ENCODE data around the gene KIAA1755. TPM values are rescaled to one million over a fixed set of nuclear protein-coding genes. Genes with fewer than 3 reads are reported as not detected.

The KIAA1755 gene
- total and polyA plus RNA-seq, 5 donors from 2014 or later = not detected

GRCh38 chr20:38303908-38304379, 43.4 kb upstream of the KIAA1755 start, which contains the start of gene BPI:
BPI (plus strand) TSS chr20:38304156; CDS start chr20:38304224, 68 bp downstream.
- Mint-ChIP-seq H3K9me3 (peaks cover 0 to 2% (median 0%) of the 10 kb centered on the region in 7 donors), H3K4me1 (peaks cover 0 to 12% (median 4%) of the 10 kb centered on the region in 4 donors), H3K27ac (no peak within 1 kb of the TSS), H3K4me3 (peak within 1 kb of the TSS in 1 of 4 donors; percentile 47), H3K36me3 (no peaks in the 10 kb centered on the region), H3K27me3 (peaks cover 66% of the 10 kb centered on the region)
- Histone ChIP-seq H3K4me1 (ENCODE audit: control insufficient read depth, insufficient read depth, low read length, poor library complexity, severe bottlenecking) (no peaks in the 10 kb centered on the region), H3K27ac (ENCODE audit: insufficient read depth, low read length, poor library complexity, severe bottlenecking) (no peak within 1 kb of the TSS), H3K4me3 (ENCODE audit: low read depth, low read length) (no peak within 1 kb of the TSS), H3K9me3 (ENCODE audit: control insufficient read depth in 2 of 2, low read length in 2 of 2) (no peaks in the 10 kb centered on the region), H3K36me3 (ENCODE audit: control insufficient read depth, insufficient read depth, low read length) (no peaks in the 10 kb centered on the region), H3K27me3 (ENCODE audit: control insufficient read depth, insufficient read depth, low read length) (peaks cover 15% of the 10 kb centered on the region)
- ATAC-seq (ENCODE audit: low read depth in 2 of 2) (no peak), DNase-seq (no peak)

GRCh38 chr20:38302786-38303185, 42.3 kb upstream of the KIAA1755 start:
- Mint-ChIP-seq H3K36me3 (no peaks in the 10 kb centered on the region), H3K4me1 (peaks cover 0 to 12% (median 4%) of the 10 kb centered on the region in 4 donors), H3K27ac (no peak overlapping the region), H3K27me3 (peaks cover 71% of the 10 kb centered on the region), H3K4me3 (no peak overlapping the region), H3K9me3 (peaks cover 0 to 2% (median 0%) of the 10 kb centered on the region in 7 donors)
- H3K36me3 ChIP-seq (ENCODE audit: control insufficient read depth, insufficient read depth, low read length) = no peaks in the 10 kb centered on the region
- H3K27me3 ChIP-seq (ENCODE audit: control insufficient read depth, insufficient read depth, low read length) = peaks cover 15% of the 10 kb centered on the region
- ATAC-seq (ENCODE audit: low read depth in 2 of 2) = no peak
- H3K27ac ChIP-seq (ENCODE audit: insufficient read depth, low read length, poor library complexity, severe bottlenecking) = no peak overlapping the region
- DNase-seq = no peak
- H3K4me1 ChIP-seq (ENCODE audit: control insufficient read depth, insufficient read depth, low read length, poor library complexity, severe bottlenecking) = no peaks in the 10 kb centered on the region
- H3K4me3 ChIP-seq (ENCODE audit: low read depth, low read length) = no peak overlapping the region
- no peaks in the 10 kb centered on the region for H3K9me3 ChIP-seq (ENCODE audit: control insufficient read depth in 2 of 2, low read length in 2 of 2)

GRCh38 chr20:38301309-38301708, 40.8 kb upstream of the KIAA1755 start:
- Mint-ChIP-seq H3K36me3 (no peaks in the 10 kb centered on the region), H3K4me1 (peaks cover 0 to 12% (median 4%) of the 10 kb centered on the region in 4 donors), H3K27me3 (peaks cover 69% of the 10 kb centered on the region), H3K27ac (no peak overlapping the region), H3K4me3 (no peak overlapping the region), H3K9me3 (peaks cover 0 to 2% (median 0%) of the 10 kb centered on the region in 7 donors)
- Histone ChIP-seq H3K36me3 (ENCODE audit: control insufficient read depth, insufficient read depth, low read length) (no peaks in the 10 kb centered on the region), H3K27me3 (ENCODE audit: control insufficient read depth, insufficient read depth, low read length) (peaks cover 15% of the 10 kb centered on the region), H3K4me3 (ENCODE audit: low read depth, low read length) (no peak overlapping the region), H3K27ac (ENCODE audit: insufficient read depth, low read length, poor library complexity, severe bottlenecking) (no peak overlapping the region), H3K4me1 (ENCODE audit: control insufficient read depth, insufficient read depth, low read length, poor library complexity, severe bottlenecking) (no peaks in the 10 kb centered on the region), H3K9me3 (ENCODE audit: control insufficient read depth in 2 of 2, low read length in 2 of 2) (no peaks in the 10 kb centered on the region)
- no peak for DNase-seq
- ATAC-seq (ENCODE audit: low read depth in 2 of 2) = no peak

- Mint-ChIP-seq H3K27ac (no peak overlapping the region), H3K4me1 (peaks cover 0 to 12% (median 4%) of the 10 kb centered on the region in 4 donors), H3K36me3 (no peaks in the 10 kb centered on the region), H3K27me3 (peaks cover 61% of the 10 kb centered on the region), H3K9me3 (peaks cover 0 to 2% (median 0%) of the 10 kb centered on the region in 7 donors), H3K4me3 (no peak overlapping the region)
- Histone ChIP-seq H3K27me3 (ENCODE audit: control insufficient read depth, insufficient read depth, low read length) (peaks cover 15% of the 10 kb centered on the region), H3K36me3 (ENCODE audit: control insufficient read depth, insufficient read depth, low read length) (no peaks in the 10 kb centered on the region), H3K27ac (ENCODE audit: insufficient read depth, low read length, poor library complexity, severe bottlenecking) (no peak overlapping the region), H3K9me3 (ENCODE audit: control insufficient read depth in 2 of 2, low read length in 2 of 2) (no peaks in the 10 kb centered on the region), H3K4me3 (ENCODE audit: low read depth, low read length) (no peak overlapping the region), H3K4me1 (ENCODE audit: control insufficient read depth, insufficient read depth, low read length, poor library complexity, severe bottlenecking) (no peaks in the 10 kb centered on the region)
- no peak for ATAC-seq (ENCODE audit: low read depth in 2 of 2)
- no peak for DNase-seq
These were observed 39.9 kb upstream of the KIAA1755 start for GRCh38 chr20:38300438-38300837.

GRCh38 chr20:38299963-38300362, 39.4 kb upstream of the KIAA1755 start:
- H3K36me3 Mint-ChIP-seq = no peaks in the 10 kb centered on the region
- Histone ChIP-seq H3K9me3 (ENCODE audit: control insufficient read depth in 2 of 2, low read length in 2 of 2) (no peaks in the 10 kb centered on the region), H3K4me3 (ENCODE audit: low read depth, low read length) (no peak overlapping the region), H3K36me3 (ENCODE audit: control insufficient read depth, insufficient read depth, low read length) (no peaks in the 10 kb centered on the region), H3K27me3 (ENCODE audit: control insufficient read depth, insufficient read depth, low read length) (peaks cover 15% of the 10 kb centered on the region), H3K27ac (ENCODE audit: insufficient read depth, low read length, poor library complexity, severe bottlenecking) (no peak overlapping the region), H3K4me1 (ENCODE audit: control insufficient read depth, insufficient read depth, low read length, poor library complexity, severe bottlenecking) (no peaks in the 10 kb centered on the region)
- H3K4me1 Mint-ChIP-seq = peaks cover 0 to 12% (median 4%) of the 10 kb centered on the region in 4 donors
- no peak for DNase-seq
- no peak for ATAC-seq (ENCODE audit: low read depth in 2 of 2)
- peaks cover 56% of the 10 kb centered on the region for H3K27me3 Mint-ChIP-seq
- no peak overlapping the region for H3K27ac Mint-ChIP-seq
- no peak overlapping the region for H3K4me3 Mint-ChIP-seq
- peaks cover 0 to 2% (median 0%) of the 10 kb centered on the region in 7 donors for H3K9me3 Mint-ChIP-seq

- H3K4me3 Mint-ChIP-seq = no peak overlapping the region
- H3K36me3 ChIP-seq (ENCODE audit: control insufficient read depth, insufficient read depth, low read length) = no peaks in the 10 kb centered on the region
- no peak overlapping the region for H3K4me3 ChIP-seq (ENCODE audit: low read depth, low read length)
- no peak for ATAC-seq (ENCODE audit: low read depth in 2 of 2)
- no peaks in the 10 kb centered on the region for H3K36me3 Mint-ChIP-seq
- peaks cover 11% of the 10 kb centered on the region for H3K27me3 ChIP-seq (ENCODE audit: control insufficient read depth, insufficient read depth, low read length)
- peaks cover 0 to 6% (median 2%) of the 10 kb centered on the region in 4 donors for H3K4me1 Mint-ChIP-seq
- no peak overlapping the region for H3K27ac ChIP-seq (ENCODE audit: insufficient read depth, low read length, poor library complexity, severe bottlenecking)
- H3K9me3 Mint-ChIP-seq = peaks cover 0 to 2% (median 0%) of the 10 kb centered on the region in 7 donors
- no peak overlapping the region for H3K27ac Mint-ChIP-seq
- DNase-seq = no peak
- H3K27me3 Mint-ChIP-seq = peaks cover 50% of the 10 kb centered on the region
- H3K4me1 ChIP-seq (ENCODE audit: control insufficient read depth, insufficient read depth, low read length, poor library complexity, severe bottlenecking) = no peaks in the 10 kb centered on the region
- no peaks in the 10 kb centered on the region for H3K9me3 ChIP-seq (ENCODE audit: control insufficient read depth in 2 of 2, low read length in 2 of 2)
These were observed 38.3 kb upstream of the KIAA1755 start for GRCh38 chr20:38298768-38299288.

- DNase-seq (no peak), ATAC-seq (ENCODE audit: low read depth in 2 of 2) (no peak)
- no peaks in the 10 kb centered on the region for H3K4me1 Mint-ChIP-seq
- H3K4me3 Mint-ChIP-seq = no peak overlapping the region
- H3K9me3 Mint-ChIP-seq = peaks cover 0 to 2% (median 0%) of the 10 kb centered on the region in 7 donors
- no peaks in the 10 kb centered on the region for H3K36me3 Mint-ChIP-seq
- Histone ChIP-seq H3K4me3 (ENCODE audit: low read depth, low read length) (no peak overlapping the region), H3K27ac (ENCODE audit: insufficient read depth, low read length, poor library complexity, severe bottlenecking) (no peak overlapping the region), H3K27me3 (ENCODE audit: control insufficient read depth, insufficient read depth, low read length) (peaks cover 6% of the 10 kb centered on the region), H3K9me3 (ENCODE audit: control insufficient read depth in 2 of 2, low read length in 2 of 2) (no peaks in the 10 kb centered on the region), H3K36me3 (ENCODE audit: control insufficient read depth, insufficient read depth, low read length) (no peaks in the 10 kb centered on the region), H3K4me1 (ENCODE audit: control insufficient read depth, insufficient read depth, low read length, poor library complexity, severe bottlenecking) (no peaks in the 10 kb centered on the region)
- H3K27ac Mint-ChIP-seq = no peak overlapping the region
- peaks cover 47% of the 10 kb centered on the region for H3K27me3 Mint-ChIP-seq
These were observed 37.6 kb upstream of the KIAA1755 start for GRCh38 chr20:38297916-38298674.

All from CD4-positive, CD25-positive, alpha-beta regulatory T cell (primary cell).